ENCODE results near the gene TMEM212.

The TMEM212 gene

GRCh38 chr3:171834461-171834801 lies 8.7 kb upstream of the TMEM212 start:
- DNase-seq (ENCODE audit: low spot score): no peak

- no peak for DNase-seq (ENCODE audit: low spot score)
These were observed 8.0 kb upstream of the TMEM212 start for GRCh38 chr3:171835116-171835515.

GRCh38 chr3:171835613-171836012 lies 7.5 kb upstream of the TMEM212 start:
- DNase-seq (ENCODE audit: low spot score): no peak

GRCh38 chr3:171836855-171837254 lies 6.3 kb upstream of the TMEM212 start:
- DNase-seq (ENCODE audit: low spot score): no peak

- DNase-seq (ENCODE audit: low spot score): no peak
These were observed 5.5 kb upstream of the TMEM212 start for GRCh38 chr3:171837698-171838097.

- DNase-seq (ENCODE audit: low spot score): no peak
These were observed 4.9 kb upstream of the TMEM212 start for GRCh38 chr3:171838218-171838720.

- no peak for DNase-seq (ENCODE audit: low spot score)
These were observed 3.9 kb upstream of the TMEM212 start for GRCh38 chr3:171839270-171839669.

- no peak for DNase-seq (ENCODE audit: low spot score)
These were observed 2.7 kb upstream of the TMEM212 start for GRCh38 chr3:171840445-171840810.

- no peak for DNase-seq (ENCODE audit: low spot score)
These were observed 2.1 kb upstream of the TMEM212 start for GRCh38 chr3:171840811-171841619.

- DNase-seq (ENCODE audit: low spot score): no peak
These were observed 1.5 kb upstream of the TMEM212 start for GRCh38 chr3:171841620-171842000.

- DNase-seq (ENCODE audit: low spot score): no peak
These were observed 1.7 kb downstream of the TMEM212 start for GRCh38 chr3:171844873-171845272.

- no peak for DNase-seq (ENCODE audit: low spot score)
These were observed 2.5 kb downstream of the TMEM212 start for GRCh38 chr3:171845481-171846284.

- no peak for DNase-seq (ENCODE audit: low spot score)
These were observed 3.4 kb downstream of the TMEM212 start for GRCh38 chr3:171846597-171846996.

- no peak for DNase-seq (ENCODE audit: low spot score)
These were observed 4.0 kb downstream of the TMEM212 start for GRCh38 chr3:171847133-171847532.

- DNase-seq (ENCODE audit: low spot score): no peak
These were observed 4.6 kb downstream of the TMEM212 start for GRCh38 chr3:171847595-171848259.

- no peak for DNase-seq (ENCODE audit: low spot score)
These were observed 6.6 kb downstream of the TMEM212 start for GRCh38 chr3:171849617-171850319.

GRCh38 chr3:171850320-171850959 lies 7.3 kb downstream of the TMEM212 start:
- no peak for DNase-seq (ENCODE audit: low spot score)

- no peak for DNase-seq (ENCODE audit: low spot score)
These were observed 8.0 kb downstream of the TMEM212 start for GRCh38 chr3:171850960-171851659.

GRCh38 chr3:171851660-171852058 lies 8.5 kb downstream of the TMEM212 start:
- DNase-seq (ENCODE audit: low spot score): no peak

GRCh38 chr3:171854649-171855305 lies 11.6 kb downstream of the TMEM212 start:
- no peak for DNase-seq (ENCODE audit: low spot score)

All from germinal center (tissue), 1 donor.